Ovary (tissue), 3 donors: Measurements from ENCODE around the gene TGFBR1.

Source experiments
- EP300 ChIP-seq: sonication (generic); formaldehyde crosslinking; IDR thresholded peaks from one replicate; pipeline ENCODE4 v1.6.1; 2017; ENCODE audit warnings: antibody characterized with exemption
- POLR2A ChIP-seq: fragments of 450-650 bp; IDR thresholded peaks from one replicate; pipeline ENCODE4 v1.6.1; 2017; ENCODE audit warnings: antibody characterized with exemption, mild to moderate bottlenecking, moderate library complexity
- TF ChIP-seq, protein P1 (sequence below), 3 donors: fragments of 450-650 bp in 2 of 3; fragments of 200-600 bp in 1 of 3; IDR thresholded peaks; one replicate each; pipeline versions ENCODE4 v1.5.1 to v1.8.0; 2016 to 2022; ENCODE audit warnings: antibody characterized with exemption in 3 of 3, mild to moderate bottlenecking in 1 of 3
- donor health status: DM: no; HTN: no; CAD: no.

GRCh38 chr9:99130069-99130468 is 25.2 kb downstream of the TGFBR1 start:
- TF ChIP-seq POLR2A (no peak), EP300 (no peak)
- TF ChIP-seq, protein P1, sequence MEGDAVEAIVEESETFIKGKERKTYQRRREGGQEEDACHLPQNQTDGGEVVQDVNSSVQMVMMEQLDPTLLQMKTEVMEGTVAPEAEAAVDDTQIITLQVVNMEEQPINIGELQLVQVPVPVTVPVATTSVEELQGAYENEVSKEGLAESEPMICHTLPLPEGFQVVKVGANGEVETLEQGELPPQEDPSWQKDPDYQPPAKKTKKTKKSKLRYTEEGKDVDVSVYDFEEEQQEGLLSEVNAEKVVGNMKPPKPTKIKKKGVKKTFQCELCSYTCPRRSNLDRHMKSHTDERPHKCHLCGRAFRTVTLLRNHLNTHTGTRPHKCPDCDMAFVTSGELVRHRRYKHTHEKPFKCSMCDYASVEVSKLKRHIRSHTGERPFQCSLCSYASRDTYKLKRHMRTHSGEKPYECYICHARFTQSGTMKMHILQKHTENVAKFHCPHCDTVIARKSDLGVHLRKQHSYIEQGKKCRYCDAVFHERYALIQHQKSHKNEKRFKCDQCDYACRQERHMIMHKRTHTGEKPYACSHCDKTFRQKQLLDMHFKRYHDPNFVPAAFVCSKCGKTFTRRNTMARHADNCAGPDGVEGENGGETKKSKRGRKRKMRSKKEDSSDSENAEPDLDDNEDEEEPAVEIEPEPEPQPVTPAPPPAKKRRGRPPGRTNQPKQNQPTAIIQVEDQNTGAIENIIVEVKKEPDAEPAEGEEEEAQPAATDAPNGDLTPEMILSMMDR (IDR thresholded peaks at IDR 0.05) = no peak
